Suprapubic skin (tissue), 3 donors: ENCODE data around the gene NAP1L1.

ENCODE experiments used
- POLR2A ChIP-seq, 2 donors: fragments of 450-650 bp; IDR thresholded peaks; one replicate each; pipeline ENCODE4 v1.6.1; 2017; ENCODE audit warnings: antibody characterized with exemption in 2 of 2, mild to moderate bottlenecking in 2 of 2, moderate library complexity in 2 of 2
- TF ChIP-seq, protein P1 (sequence below), 2 donors: fragments of 200-600 bp in 1 of 2; fragments of 450-650 bp in 1 of 2; sonication (generic) in 1 of 2; IDR thresholded peaks; one replicate each; pipeline ENCODE4 v1.5.1; 2016 to 2019; ENCODE audit warnings: antibody characterized with exemption in 2 of 2, mild to moderate bottlenecking in 1 of 2, moderate library complexity in 1 of 2

DNA sequence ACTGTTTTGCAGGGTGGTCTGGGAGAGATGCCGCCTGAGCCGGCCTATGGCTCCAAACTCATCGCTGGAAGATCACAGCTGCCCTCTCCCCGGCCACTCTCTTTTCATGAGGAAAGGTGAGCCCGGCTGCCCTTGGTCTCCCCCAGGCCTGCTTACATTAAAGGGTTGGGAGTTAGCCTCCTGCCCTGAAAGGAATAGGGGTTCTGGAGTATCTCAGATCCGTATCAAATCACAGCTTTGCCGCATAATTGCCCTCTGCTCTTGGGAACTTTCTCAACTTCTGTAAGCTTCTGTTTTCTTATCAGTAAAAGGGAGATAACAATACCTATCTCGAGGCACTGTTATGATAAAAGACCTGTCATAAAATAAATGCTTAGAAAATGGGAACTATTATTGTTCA is 70.5 kb downstream of the NAP1L1 start:
- TF ChIP-seq, protein P1, sequence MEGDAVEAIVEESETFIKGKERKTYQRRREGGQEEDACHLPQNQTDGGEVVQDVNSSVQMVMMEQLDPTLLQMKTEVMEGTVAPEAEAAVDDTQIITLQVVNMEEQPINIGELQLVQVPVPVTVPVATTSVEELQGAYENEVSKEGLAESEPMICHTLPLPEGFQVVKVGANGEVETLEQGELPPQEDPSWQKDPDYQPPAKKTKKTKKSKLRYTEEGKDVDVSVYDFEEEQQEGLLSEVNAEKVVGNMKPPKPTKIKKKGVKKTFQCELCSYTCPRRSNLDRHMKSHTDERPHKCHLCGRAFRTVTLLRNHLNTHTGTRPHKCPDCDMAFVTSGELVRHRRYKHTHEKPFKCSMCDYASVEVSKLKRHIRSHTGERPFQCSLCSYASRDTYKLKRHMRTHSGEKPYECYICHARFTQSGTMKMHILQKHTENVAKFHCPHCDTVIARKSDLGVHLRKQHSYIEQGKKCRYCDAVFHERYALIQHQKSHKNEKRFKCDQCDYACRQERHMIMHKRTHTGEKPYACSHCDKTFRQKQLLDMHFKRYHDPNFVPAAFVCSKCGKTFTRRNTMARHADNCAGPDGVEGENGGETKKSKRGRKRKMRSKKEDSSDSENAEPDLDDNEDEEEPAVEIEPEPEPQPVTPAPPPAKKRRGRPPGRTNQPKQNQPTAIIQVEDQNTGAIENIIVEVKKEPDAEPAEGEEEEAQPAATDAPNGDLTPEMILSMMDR (IDR thresholded peaks at IDR 0.05): no peak
- no peak for TF ChIP-seq POLR2A (IDR thresholded peaks at IDR 0.05)
